Left ventricle myocardium superior (tissue), 1 donor: Measurements from ENCODE around the gene KLC1. TPM values are rescaled to one million over a fixed set of nuclear protein-coding genes. Genes with fewer than 3 reads are reported as not detected.
"Not testable (repeated sequence)": the region's sequence is repeated elsewhere in the genome, so short reads cannot be mapped to it uniquely, and the experiment has no call there.

ENCODE experiments used
- ATAC-seq: fragments of 200-7000 bp; cut with Tn5 transposase; one replicate; pipeline ENCODE4 v1.9.1; 2020; ENCODE audit warnings: mild to moderate bottlenecking, moderate library complexity
- DNase-seq: peaks from one replicate; pipeline ENCODE4 v3.0.0-alpha.2; 2020
- intact Hi-C: fragments of 100-400 bp; cut with micrococcal nuclease; formaldehyde crosslinking; loops from one replicate; pipeline ENCODE4 v1.11.0; 2022
- total RNA-seq: library from RNA; stranded (reverse); fragmentation: NEBNext Ultra II Directional; extraction: Animal tissue kit (Norgen Biotek cat#: 25700); gene quantifications from one replicate; pipeline ENCODE4 v1.2.1, GENCODE V29; 2021
- donor health status: DM: no; HTN: yes; CAD: no; lungs with severe emphysema.

The KLC1 gene
- total RNA-seq, 1 donor from 2014 or later: 146 TPM

- DNase-seq: no peak
- ATAC-seq: no peak
- intact Hi-C loops: no loop called here
Measured at GRCh38 chr14:103685276-103686211, 56.5 kb downstream of the KLC1 start.

GRCh38 chr14:103686831-103687485, 57.9 kb downstream of the KLC1 start:
- intact Hi-C loops: no loop called here
- ATAC-seq: no peak
- DNase-seq: no peak

- intact Hi-C loops: no loop called here
- peak; percentile 53 for ATAC-seq
- no peak for DNase-seq
Measured at GRCh38 chr14:103687712-103688111, 58.7 kb downstream of the KLC1 start.

GRCh38 chr14:103688441-103688840, 59.4 kb downstream of the KLC1 start:
- intact Hi-C loops: no loop called here
- ATAC-seq: no peak
- DNase-seq: no peak

- ATAC-seq (peak; percentile 75), DNase-seq (peak; percentile 77)
Measured at GRCh38 chr14:103688906-103689902, 60.2 kb downstream of the KLC1 start.

GRCh38 chr14:103690332-103690731, 61.3 kb downstream of the KLC1 start:
- DNase-seq (no peak), ATAC-seq (no peak)
- intact Hi-C loops: no loop called here

More at GRCh38 chr14:103688906-103689902, 60.2 kb downstream of the KLC1 start:
- intact Hi-C loops: no loop called here

- DNase-seq, ATAC-seq, intact Hi-C loops: not testable (repeated sequence)
Measured at GRCh38 chr14:103691655-103692054, 62.6 kb downstream of the KLC1 start.

GRCh38 chr14:103692159-103692558, 63.1 kb downstream of the KLC1 start:
- DNase-seq (no peak), ATAC-seq (no peak)
- intact Hi-C loops: no loop called here

GRCh38 chr14:103692871-103693270, 63.9 kb downstream of the KLC1 start:
- intact Hi-C loops: no loop called here
- DNase-seq (no peak), ATAC-seq (no peak)

GRCh38 chr14:103693515-103693914, 64.5 kb downstream of the KLC1 start:
- intact Hi-C loops: no loop called here
- no peak for ATAC-seq
- no peak for DNase-seq

- DNase-seq (no peak), ATAC-seq (no peak)
- intact Hi-C loops: no loop called here
Measured at GRCh38 chr14:103694572-103695026, 65.6 kb downstream of the KLC1 start.

- DNase-seq (no peak), ATAC-seq (no peak)
- intact Hi-C loops: no loop called here
Measured at GRCh38 chr14:103695296-103696069, 66.5 kb downstream of the KLC1 start.

GRCh38 chr14:103696070-103696402, 67.0 kb downstream of the KLC1 start:
- intact Hi-C loops: no loop called here
- ATAC-seq (no peak), DNase-seq (no peak)

- intact Hi-C loops: no loop called here
- ATAC-seq: peak; percentile 61
- peak; percentile 80 for DNase-seq
Measured at GRCh38 chr14:103696466-103697071, 67.6 kb downstream of the KLC1 start.

- intact Hi-C loops: no loop called here
- ATAC-seq (no peak), DNase-seq (no peak)
Measured at GRCh38 chr14:103697206-103697602, 68.2 kb downstream of the KLC1 start.

GRCh38 chr14:103697603-103698379, 68.8 kb downstream of the KLC1 start:
- DNase-seq (no peak), ATAC-seq (no peak)
- intact Hi-C loops: no loop called here
